ENCODE data around the gene AMH.

Gene AMH

GRCh38 chr19:2236314-2237050, 12.6 kb upstream of the AMH start, which contains the start of the genes PLEKHJ1 and SF3A2:
Gene PLEKHJ1 (minus strand): TSS chr19:2236329. CDS start chr19:2236248, 81 bp downstream.
Gene SF3A2 (plus strand): TSS chr19:2236824. CDS start chr19:2243419, 6,595 bp downstream.
- peak; percentile 98 for DNase-seq

GRCh38 chr19:2237051-2237868, 11.9 kb upstream of the AMH start:
- DNase-seq, result no peak

DNA sequence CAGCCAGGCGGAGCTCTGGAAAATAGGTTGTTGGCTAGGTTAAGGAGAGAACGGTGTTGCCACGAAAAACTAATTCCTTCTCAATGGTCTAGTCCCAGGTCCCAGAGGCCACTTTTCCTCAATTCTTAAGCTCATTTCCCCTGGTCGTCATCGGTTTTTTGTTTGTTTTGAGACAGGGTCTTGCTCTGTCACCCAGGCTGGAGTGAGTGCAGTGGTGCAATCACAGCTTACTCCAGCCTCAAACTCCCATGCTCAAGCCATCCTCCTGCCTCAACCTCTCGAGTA, 11.3 kb upstream of the AMH start:
- no peak for DNase-seq

GRCh38 chr19:2239173-2239572, 9.9 kb upstream of the AMH start:
- DNase-seq, result no peak

DNA sequence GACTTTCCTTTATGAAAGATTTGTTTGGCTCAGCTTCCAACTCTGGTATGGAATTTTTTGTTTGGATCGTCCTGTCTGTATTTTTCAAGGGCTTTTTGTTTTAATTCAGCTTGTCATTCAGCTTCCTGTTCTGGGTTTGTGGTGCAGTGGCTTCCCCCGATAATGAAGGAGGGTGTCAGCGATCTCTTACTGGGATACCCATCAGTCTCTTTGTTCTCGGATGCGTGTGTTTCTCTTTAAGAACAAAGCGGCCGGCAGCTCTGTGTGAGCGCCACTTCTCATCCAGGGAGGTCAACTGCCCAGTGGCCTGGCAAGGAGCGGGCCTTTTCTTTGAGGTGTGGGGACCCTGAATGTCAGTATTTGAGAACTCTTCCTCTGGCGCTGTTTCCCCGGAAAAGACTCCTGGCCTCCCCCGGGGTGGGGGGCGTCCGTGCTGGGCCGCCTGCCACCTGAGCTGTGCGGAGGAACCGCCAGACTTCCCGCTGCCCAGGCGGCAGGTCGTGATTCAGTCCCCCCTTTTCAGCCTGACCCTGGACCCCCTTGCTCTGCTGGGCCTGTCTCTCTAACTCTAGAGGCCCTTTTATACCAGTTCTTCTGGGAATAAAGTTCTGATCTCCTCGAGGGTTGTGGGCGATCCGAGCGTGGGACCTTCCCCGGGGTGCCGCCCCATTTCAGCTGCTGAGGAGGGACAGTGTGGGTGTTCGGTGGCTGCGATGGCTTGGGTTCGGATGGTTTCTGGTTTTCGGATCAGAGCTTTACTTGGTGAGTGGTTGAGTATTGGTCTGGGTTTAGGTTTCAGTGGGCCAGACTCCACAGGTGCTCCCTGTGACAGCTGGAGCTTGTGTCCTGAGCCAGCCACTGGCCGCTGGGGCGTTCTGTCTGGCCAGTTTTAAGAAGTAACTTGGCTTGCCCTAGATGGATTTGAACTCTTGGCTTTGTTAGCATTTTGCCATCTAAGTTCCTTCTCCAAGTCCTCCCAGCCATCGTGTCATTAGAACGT, 9.1 kb upstream of the AMH start:
- DNase-seq, result peak; percentile 60

- DNase-seq, result no peak
These were observed 8.0 kb upstream of the AMH start for GRCh38 chr19:2240881-2241760.

GRCh38 chr19:2242092-2242537, 7.0 kb upstream of the AMH start:
- DNase-seq, result no peak

GRCh38 chr19:2242816-2243215, 6.3 kb upstream of the AMH start:
- DNase-seq, result no peak

- DNase-seq, result no peak
These were observed 5.6 kb upstream of the AMH start for GRCh38 chr19:2243274-2244124.

- DNase-seq, result no peak
These were observed 5.1 kb upstream of the AMH start for GRCh38 chr19:2244125-2244411.

- no peak for DNase-seq
These were observed 4.6 kb upstream of the AMH start for GRCh38 chr19:2244486-2244885.

DNA sequence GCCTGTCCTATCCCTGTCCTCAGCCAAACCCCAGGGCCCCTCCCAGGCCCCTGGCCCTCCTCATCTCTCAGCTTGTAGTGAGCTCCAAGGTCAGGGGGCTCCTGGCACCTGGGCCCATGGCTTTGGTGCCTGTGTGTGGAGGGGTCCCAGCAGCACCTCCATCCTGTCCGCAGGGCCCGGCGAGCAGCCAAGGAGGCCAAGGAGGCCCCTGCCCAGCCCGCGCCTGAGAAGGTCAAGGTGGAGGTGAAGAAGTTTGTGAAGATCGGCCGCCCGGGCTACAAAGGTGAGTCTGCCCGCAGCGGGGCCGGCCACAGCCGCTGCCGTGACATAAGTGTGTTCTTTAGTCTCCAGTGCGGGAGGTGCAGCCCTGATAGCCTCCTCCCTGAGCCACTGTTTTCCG, 3.9 kb upstream of the AMH start:
- no peak for DNase-seq

DNA sequence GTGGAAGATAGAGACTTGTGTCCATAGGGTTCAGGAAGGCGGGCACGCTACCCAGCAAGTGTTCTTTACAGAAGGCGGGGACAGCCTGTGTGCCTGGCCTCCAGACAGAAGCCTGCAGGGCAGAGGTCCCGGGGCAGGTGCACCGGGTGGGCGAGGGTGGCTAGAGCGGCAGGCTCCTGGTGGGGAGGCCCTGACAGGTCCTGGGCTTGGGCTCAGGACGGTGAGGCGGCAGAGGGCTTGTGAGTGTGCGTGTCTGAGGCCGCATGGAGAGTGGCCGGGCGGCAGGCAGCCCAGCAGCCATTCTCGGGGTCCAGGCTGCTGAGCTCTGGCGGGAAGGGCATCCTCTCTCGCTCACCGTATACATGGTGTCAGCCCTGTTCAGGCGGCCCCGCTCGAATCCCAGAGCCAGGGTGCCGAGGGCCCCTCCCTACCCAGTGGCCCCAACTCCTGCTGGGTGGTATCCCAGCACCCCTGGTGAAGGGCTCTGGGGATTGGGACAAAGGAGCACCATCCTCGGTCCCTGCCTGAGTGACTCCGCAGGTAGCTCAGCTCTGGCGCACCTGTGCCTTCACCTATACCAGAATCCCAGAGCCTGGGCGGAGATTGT, 3.0 kb upstream of the AMH start:
- no peak for DNase-seq

DNA sequence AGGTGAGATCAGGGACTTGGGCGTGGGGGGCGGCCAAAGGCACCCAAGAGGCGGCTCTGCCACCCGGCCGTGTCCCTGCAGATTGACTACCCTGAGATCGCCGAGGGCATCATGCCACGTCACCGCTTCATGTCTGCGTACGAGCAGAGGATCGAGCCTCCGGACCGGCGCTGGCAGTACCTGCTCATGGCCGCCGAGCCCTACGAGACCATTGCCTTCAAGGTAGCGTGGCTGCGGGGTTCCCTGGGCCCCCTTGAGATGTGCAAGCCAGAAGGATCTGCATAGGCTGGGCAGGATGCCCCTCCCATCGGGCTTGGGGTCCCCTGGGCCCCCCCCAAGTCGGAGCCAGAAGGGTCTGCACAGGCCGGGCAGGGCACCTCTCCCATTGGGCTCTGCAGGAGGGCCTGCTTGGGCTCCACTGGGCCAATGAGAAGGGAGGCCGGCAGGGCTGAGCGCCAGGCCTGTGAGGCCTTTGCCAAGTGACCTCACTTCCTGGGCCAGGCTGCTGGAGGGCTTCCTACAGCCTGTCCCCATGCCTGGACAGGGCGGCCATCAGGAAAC, 2.2 kb upstream of the AMH start:
- no peak for DNase-seq

GRCh38 chr19:2247433-2248101, 1.6 kb upstream of the AMH start:
- no peak for DNase-seq

DNA sequence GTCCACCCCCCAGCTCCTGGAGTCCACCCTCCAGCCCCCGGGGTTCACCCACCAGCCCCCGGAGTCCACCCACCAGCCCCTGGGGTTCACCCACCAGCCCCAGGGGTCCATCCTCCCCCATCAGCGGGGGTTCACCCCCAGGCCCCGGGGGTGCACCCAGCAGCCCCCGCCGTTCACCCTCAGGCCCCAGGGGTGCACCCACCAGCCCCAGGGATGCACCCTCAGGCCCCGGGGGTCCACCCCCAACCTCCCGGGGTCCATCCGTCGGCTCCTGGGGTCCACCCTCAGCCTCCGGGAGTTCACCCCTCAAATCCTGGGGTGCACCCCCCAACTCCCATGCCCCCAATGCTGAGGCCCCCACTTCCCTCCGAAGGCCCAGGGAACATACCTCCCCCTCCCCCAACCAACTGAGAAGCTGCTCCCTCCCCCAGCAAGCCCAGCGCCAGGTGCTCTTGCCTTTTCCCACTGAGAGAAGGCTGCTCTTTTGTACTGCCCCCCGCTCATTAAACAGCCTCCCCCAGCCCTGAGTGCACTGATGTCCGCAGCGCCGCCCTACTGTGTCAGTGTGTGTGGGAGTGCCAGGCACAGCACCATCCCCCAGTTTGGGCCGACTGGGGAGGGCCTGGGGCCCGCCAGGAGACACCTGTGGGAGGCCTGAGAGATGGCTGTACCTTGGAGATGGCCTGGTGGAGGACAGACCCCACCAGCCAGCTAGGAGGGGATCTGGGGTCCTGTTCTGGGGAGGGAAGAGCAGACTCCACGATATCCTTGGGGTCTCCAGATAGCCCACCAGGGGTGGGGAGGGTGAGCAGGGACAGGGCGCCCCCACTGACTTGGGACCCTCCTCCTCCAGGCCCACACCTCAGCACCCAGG, 750 bp upstream of the AMH start:
- no peak for DNase-seq

DNA sequence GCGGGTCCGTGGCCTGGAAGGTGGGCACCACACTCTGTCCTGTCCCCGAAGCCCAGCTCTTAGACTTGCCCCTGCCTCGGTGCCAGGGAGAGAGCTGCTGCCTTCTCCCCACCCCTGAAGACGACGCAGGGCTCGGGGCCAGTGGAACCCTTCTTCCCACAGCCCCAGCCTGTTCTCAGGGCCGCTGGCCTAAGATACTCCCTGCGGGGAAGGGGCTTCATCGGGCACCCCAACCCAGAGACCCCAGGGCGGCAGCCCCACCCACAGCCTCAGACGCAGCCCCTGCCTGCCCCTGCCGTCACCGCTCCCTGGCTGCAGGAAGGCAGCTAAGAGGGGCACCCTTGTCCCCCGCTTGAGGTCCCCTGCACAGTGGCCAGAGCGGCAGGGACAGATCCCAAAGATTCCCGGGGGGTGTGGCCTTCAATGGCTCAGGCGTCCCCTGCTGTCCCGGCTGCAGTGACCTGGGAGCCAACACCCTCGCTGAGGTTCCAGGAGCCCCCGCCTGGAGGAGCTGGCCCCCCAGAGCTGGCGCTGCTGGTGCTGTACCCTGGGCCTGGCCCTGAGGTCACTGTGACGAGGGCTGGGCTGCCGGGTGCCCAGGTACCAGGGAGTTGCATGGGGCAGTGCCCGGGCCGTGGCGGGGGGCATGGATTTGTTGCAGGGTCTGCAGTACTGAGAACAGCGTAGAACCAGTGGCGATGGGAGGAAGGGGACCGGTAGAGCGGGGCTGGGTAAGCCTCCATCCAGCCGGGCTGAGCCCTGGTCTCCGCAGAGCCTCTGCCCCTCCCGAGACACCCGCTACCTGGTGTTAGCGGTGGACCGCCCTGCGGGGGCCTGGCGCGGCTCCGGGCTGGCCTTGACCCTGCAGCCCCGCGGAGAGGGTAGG, 1.0 kb downstream of the AMH start:
- DNase-seq, result no peak

DNA sequence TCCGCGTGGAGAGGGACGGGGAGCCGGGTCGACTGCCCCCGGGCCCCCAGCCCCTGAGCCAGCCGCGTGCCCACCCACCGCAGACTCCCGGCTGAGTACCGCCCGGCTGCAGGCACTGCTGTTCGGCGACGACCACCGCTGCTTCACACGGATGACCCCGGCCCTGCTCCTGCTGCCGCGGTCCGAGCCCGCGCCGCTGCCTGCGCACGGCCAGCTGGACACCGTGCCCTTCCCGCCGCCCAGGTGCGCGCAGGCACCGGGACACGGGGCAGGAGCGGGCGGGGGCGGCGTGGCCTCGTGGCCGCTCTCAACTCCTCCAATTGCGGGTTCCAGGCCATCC, 1.6 kb downstream of the AMH start:
- no peak for DNase-seq
